Measurements from ENCODE around the gene GNB5. TPM values are rescaled to one million over a fixed set of nuclear protein-coding genes. Genes with fewer than 3 reads are reported as not detected.

The GNB5 gene
- total RNA-seq, 1 experiment from 2014 or later, result 29.8 TPM

DNA sequence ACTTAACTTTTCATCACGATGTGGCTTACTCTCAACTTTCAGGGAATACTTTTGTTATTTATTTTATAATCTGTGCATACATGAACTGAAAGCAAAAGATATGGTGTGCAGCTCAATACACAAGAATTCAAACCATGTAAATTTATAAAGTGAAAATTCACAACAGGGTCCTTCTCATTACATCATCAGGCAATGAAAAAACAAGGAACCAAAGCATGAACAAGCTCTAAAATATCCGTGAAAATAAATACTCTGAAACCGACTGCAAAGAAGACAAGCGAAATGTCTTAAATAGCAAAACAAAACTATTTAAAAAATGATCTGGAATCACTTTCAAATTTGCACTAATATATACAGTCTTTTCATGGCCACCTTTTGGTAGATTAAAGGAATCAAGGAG is 28.9 kb downstream of the GNB5 start:
- Histone ChIP-seq H3K23me2 (ENCODE audit: insufficient read length, low read depth, low read length, poor library complexity, severe bottlenecking) (no peaks in the 10 kb centered on the region), H4K8ac (replicated peaks; ENCODE audit: insufficient read length, low read depth, low read length) (no peak overlapping the region), H3K56ac (ENCODE audit: insufficient read length, low read depth, low read length) (no peak overlapping the region), H4K91ac (ENCODE audit: insufficient read length, low read depth, low read length) (no peak overlapping the region), H3K4me1 (ENCODE audit: insufficient read depth, low read length) (no peaks in the 10 kb centered on the region; the same call in 1 of the 2 replicates), H2AK5ac (ENCODE audit: insufficient read length, low read length) (no peak overlapping the region), H2BK5ac (ENCODE audit: insufficient read length, low read length) (no peak overlapping the region), H4K20me1 (ENCODE audit: control insufficient read depth, insufficient read depth, insufficient read length) (no peaks in the 10 kb centered on the region), H3K27me3 (ENCODE audit: insufficient read depth, low read length) (no peaks in the 10 kb centered on the region), H3K79me2 (ENCODE audit: insufficient read depth, low read length) (no peaks in the 10 kb centered on the region), H4K5ac (ENCODE audit: insufficient read length, low read depth, low read length) (no peak overlapping the region), H3K4me2 (ENCODE audit: insufficient read depth, insufficient read length, low read length) (no peak overlapping the region), H3K18ac (ENCODE audit: insufficient read length, low read depth, low read length) (no peak overlapping the region), H3K14ac (ENCODE audit: insufficient read depth, low read length) (no peak overlapping the region), H3K4ac (ENCODE audit: low read depth, low read length) (no peak overlapping the region), H2BK15ac (ENCODE audit: low read depth, low read length) (no peak overlapping the region), H3T11ph (ENCODE audit: low read length) (no peak overlapping the region), H3K9me3 (ENCODE audit: control insufficient read depth, low read depth, low read length) (no peaks in the 10 kb centered on the region), H3K9ac (ENCODE audit: extremely low read depth, insufficient read length, low read length) (no peak overlapping the region), H3K23ac (ENCODE audit: insufficient read length, low read depth, low read length) (no peak overlapping the region), H3K27ac (ENCODE audit: insufficient read length, low read depth, low read length) (no peak overlapping the region), H3K79me1 (ENCODE audit: insufficient read depth, low read depth, low read length, poor library complexity, severe bottlenecking) (no peaks in the 10 kb centered on the region), H2BK120ac (ENCODE audit: low read depth, low read length, poor library complexity, severe bottlenecking) (no peak overlapping the region), H2BK12ac (ENCODE audit: insufficient read length, low read depth, low read length) (no peak overlapping the region), H2AFZ (ENCODE audit: low read length) (no peak overlapping the region), H2BK20ac (ENCODE audit: low read depth, low read length, poor library complexity, severe bottlenecking) (no peak overlapping the region)
- Mint-ChIP-seq H3K36me3 (ENCODE audit: insufficient read depth in 1 of 3, low read depth in 3 of 3) (peaks cover 2 to 9% (median 3%) of the 10 kb centered on the region in 3 experiments; a peak in 5 of 7 replicates), H3K9me3 (no peaks in the 10 kb centered on the region), H3K27me3 (ENCODE audit: low read depth) (no peaks in the 10 kb centered on the region), H3K4me3 (no peak overlapping the region), H3K27ac (no peak overlapping the region), H3K4me1 (peaks cover 0 to 7% of the 10 kb centered on the region in 2 experiments; a peak in 2 of 4 replicates)
- no peak for DNase-seq
- TF ChIP-seq, protein P1, sequence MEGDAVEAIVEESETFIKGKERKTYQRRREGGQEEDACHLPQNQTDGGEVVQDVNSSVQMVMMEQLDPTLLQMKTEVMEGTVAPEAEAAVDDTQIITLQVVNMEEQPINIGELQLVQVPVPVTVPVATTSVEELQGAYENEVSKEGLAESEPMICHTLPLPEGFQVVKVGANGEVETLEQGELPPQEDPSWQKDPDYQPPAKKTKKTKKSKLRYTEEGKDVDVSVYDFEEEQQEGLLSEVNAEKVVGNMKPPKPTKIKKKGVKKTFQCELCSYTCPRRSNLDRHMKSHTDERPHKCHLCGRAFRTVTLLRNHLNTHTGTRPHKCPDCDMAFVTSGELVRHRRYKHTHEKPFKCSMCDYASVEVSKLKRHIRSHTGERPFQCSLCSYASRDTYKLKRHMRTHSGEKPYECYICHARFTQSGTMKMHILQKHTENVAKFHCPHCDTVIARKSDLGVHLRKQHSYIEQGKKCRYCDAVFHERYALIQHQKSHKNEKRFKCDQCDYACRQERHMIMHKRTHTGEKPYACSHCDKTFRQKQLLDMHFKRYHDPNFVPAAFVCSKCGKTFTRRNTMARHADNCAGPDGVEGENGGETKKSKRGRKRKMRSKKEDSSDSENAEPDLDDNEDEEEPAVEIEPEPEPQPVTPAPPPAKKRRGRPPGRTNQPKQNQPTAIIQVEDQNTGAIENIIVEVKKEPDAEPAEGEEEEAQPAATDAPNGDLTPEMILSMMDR (conservative IDR thresholded peaks at IDR 0.05), result no peak
- WGBS (ENCODE audit: extremely low coverage, insufficient read length, low lambda C conversion rate), result no CpG with 5 or more reads among the region's 4 CpGs

Data from H9 (cell line).